ENCODE measurements around the gene ABLIM1.

ABLIM1 gene

GRCh38 chr10:114487815-114488536, 170.1 kb downstream of the ABLIM1 start:
- no peak for TF ChIP-seq SIN3A (IDR thresholded peaks at IDR 0.05; ENCODE audit: borderline replicate concordance, insufficient read depth, low read length)
- no peak for TF ChIP-seq FOXP2 (optimal IDR thresholded peaks at IDR 0.05; ENCODE audit: borderline replicate concordance, extremely low read depth, extremely low read length, insufficient read depth)
- TF ChIP-seq POLR2AphosphoS5 (IDR thresholded peaks at IDR 0.05; ENCODE audit: low read depth, low read length) = no peak
- TF ChIP-seq TAF1 (IDR thresholded peaks at IDR 0.05; ENCODE audit: borderline replicate concordance, insufficient read depth, low read length) = no peak
- TF ChIP-seq, protein P1, sequence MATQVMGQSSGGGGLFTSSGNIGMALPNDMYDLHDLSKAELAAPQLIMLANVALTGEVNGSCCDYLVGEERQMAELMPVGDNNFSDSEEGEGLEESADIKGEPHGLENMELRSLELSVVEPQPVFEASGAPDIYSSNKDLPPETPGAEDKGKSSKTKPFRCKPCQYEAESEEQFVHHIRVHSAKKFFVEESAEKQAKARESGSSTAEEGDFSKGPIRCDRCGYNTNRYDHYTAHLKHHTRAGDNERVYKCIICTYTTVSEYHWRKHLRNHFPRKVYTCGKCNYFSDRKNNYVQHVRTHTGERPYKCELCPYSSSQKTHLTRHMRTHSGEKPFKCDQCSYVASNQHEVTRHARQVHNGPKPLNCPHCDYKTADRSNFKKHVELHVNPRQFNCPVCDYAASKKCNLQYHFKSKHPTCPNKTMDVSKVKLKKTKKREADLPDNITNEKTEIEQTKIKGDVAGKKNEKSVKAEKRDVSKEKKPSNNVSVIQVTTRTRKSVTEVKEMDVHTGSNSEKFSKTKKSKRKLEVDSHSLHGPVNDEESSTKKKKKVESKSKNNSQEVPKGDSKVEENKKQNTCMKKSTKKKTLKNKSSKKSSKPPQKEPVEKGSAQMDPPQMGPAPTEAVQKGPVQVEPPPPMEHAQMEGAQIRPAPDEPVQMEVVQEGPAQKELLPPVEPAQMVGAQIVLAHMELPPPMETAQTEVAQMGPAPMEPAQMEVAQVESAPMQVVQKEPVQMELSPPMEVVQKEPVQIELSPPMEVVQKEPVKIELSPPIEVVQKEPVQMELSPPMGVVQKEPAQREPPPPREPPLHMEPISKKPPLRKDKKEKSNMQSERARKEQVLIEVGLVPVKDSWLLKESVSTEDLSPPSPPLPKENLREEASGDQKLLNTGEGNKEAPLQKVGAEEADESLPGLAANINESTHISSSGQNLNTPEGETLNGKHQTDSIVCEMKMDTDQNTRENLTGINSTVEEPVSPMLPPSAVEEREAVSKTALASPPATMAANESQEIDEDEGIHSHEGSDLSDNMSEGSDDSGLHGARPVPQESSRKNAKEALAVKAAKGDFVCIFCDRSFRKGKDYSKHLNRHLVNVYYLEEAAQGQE (IDR thresholded peaks at IDR 0.05; ENCODE audit: insufficient read depth in 1 of 2, low read depth in 2 of 2, low read length in 2 of 2) = no peak

DNA sequence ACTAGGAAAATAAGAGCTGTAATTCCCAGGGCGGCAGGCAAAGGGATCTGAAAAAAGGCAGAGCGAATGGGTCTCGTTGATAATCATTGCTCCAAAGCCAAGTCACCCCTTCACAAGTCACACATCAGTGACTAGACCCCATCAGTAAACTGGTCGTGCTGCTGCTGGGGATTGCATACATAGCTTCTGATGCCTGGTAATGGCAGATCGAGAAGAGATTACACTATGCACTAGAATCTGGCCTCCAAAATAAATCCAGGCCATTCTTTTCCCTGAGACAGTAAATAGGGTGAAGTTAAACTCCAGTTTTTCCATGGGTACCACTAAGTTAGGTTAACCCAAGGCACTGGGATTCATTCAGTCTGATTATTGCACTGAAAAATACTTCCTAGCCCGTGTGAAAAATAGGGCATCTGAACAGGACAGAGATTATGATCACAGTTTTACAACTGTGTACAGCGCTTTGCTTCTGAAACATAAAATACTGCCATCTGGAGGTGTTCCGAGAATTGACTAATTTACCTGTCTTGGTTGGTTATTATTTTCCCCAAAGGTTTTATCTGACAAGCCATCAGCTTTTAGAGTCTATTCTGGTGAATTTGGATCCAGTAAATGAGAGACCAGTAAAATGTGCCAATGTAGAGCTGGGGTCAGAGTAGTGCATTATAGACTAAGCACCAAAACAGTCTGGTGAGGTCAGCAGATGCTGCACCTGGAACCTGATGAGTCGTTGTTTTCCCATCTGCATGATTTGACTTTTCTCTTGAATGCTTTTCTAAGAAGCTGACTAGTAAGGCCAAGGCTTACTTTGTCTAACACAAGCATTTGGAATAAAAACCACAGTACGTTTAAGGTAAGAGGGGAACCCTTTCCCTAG, 170.9 kb downstream of the ABLIM1 start:
- no peak for TF ChIP-seq TAF1 (IDR thresholded peaks at IDR 0.05; ENCODE audit: borderline replicate concordance, insufficient read depth, low read length)
- TF ChIP-seq, protein P1 (IDR thresholded peaks at IDR 0.05; ENCODE audit: insufficient read depth in 1 of 2, low read depth in 2 of 2, low read length in 2 of 2) = no peak
- no peak for TF ChIP-seq SIN3A (IDR thresholded peaks at IDR 0.05; ENCODE audit: borderline replicate concordance, insufficient read depth, low read length)
- no peak for TF ChIP-seq POLR2AphosphoS5 (IDR thresholded peaks at IDR 0.05; ENCODE audit: low read depth, low read length)
- no peak for TF ChIP-seq FOXP2 (optimal IDR thresholded peaks at IDR 0.05; ENCODE audit: borderline replicate concordance, extremely low read depth, extremely low read length, insufficient read depth)

DNA sequence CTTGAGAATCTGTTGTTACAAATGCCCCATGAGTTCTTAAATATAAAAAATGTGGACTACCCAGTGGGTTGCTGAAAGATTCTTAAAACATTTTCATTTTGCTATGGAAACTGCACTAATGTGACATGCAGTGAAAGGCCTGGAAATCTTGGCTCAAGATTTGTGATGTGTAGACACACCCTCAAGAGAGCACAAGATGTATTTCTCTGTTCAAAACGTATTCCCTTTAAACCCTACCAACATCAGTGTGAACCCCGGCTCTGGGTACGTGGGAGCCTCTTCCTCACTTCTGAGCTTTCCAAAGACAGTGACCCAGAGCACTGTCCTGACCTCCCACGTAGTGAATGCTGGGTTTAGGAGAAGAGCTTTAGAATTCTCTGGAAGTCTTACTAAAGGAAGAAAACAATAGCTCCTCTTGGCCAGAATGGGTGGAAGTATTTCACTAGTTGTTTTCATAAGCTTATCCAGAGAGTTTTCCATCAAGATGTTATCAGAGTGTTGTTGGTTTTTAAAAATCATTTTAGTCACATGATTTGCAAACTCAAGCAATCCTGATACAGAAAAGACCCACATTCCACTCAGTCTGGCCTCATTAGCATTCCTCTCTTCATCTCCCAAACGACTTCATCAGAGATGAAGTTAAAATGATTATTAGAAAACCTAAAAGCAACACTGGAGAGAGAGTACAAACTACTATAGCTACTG, 172.2 kb downstream of the ABLIM1 start:
- TF ChIP-seq SIN3A (IDR thresholded peaks at IDR 0.05; ENCODE audit: borderline replicate concordance, insufficient read depth, low read length) (no peak), POLR2AphosphoS5 (IDR thresholded peaks at IDR 0.05; ENCODE audit: low read depth, low read length) (no peak), TAF1 (IDR thresholded peaks at IDR 0.05; ENCODE audit: borderline replicate concordance, insufficient read depth, low read length) (no peak), FOXP2 (optimal IDR thresholded peaks at IDR 0.05; ENCODE audit: borderline replicate concordance, extremely low read depth, extremely low read length, insufficient read depth) (no peak)
- TF ChIP-seq, protein P1 (IDR thresholded peaks at IDR 0.05; ENCODE audit: insufficient read depth in 1 of 2, low read depth in 2 of 2, low read length in 2 of 2) = no peak

- no peak for TF ChIP-seq SIN3A (IDR thresholded peaks at IDR 0.05; ENCODE audit: borderline replicate concordance, insufficient read depth, low read length)
- no peak for TF ChIP-seq TAF1 (IDR thresholded peaks at IDR 0.05; ENCODE audit: borderline replicate concordance, insufficient read depth, low read length)
- TF ChIP-seq FOXP2 (optimal IDR thresholded peaks at IDR 0.05; ENCODE audit: borderline replicate concordance, extremely low read depth, extremely low read length, insufficient read depth) = no peak
- no peak for TF ChIP-seq POLR2AphosphoS5 (IDR thresholded peaks at IDR 0.05; ENCODE audit: low read depth, low read length)
- TF ChIP-seq, protein P1 (IDR thresholded peaks at IDR 0.05; ENCODE audit: insufficient read depth in 1 of 2, low read depth in 2 of 2, low read length in 2 of 2) = no peak
Measured at GRCh38 chr10:114483575-114483974, 174.5 kb downstream of the ABLIM1 start.
